HEK293 (cell line): Measurements from ENCODE around the gene TYSND1.

Experiments used
- CTCF ChIA-PET: fragments of 350-600 bp; formaldehyde crosslinking; extraction: SDS; loops from one replicate; lab custom pipeline; 2021; ENCODE audit warnings: antibody characterized with exemption; lab: Yijun Ruan, JAX
- POLR2A ChIA-PET: fragments of 300-600 bp; formaldehyde crosslinking; extraction: SDS; loops from one replicate; lab custom pipeline; 2020; ENCODE audit warnings: antibody characterized with exemption, inconsistent platforms; lab: Yijun Ruan, JAX
- H3K27ac ChIP-seq: fragments of 200-500 bp; sonication (Bioruptor generic); 2 replicates; pipeline ENCODE4 v1.5.1; 2014; ENCODE audit warnings: low read depth, low read length, control low read depth, inconsistent platforms; ENCODE audit errors: extremely low read depth
- H3K36me3 ChIP-seq, 2 experiments: fragments of 200-500 bp in 1 of 2; sonication (Bioruptor generic) in 1 of 2; 1 replicate in 1 of 2; 2 replicates in 1 of 2; pipeline ENCODE4 v1.5.1; 2014 to 2017; ENCODE audit warnings: inconsistent platforms in 2 of 2, low read length in 2 of 2; ENCODE audit not compliant: control insufficient read depth in 2 of 2, insufficient read depth in 1 of 2
- H3K4me1 ChIP-seq: fragments of 200-500 bp; sonication (Bioruptor generic); 2 replicates; pipeline ENCODE4 v1.5.1; 2014; ENCODE audit warnings: mild to moderate bottlenecking, low read length, inconsistent platforms; ENCODE audit not compliant: control insufficient read depth, insufficient read depth
- H3K4me3 ChIP-seq: 2 replicates; pipeline ENCODE4 v1.5.1; 2011; ENCODE audit warnings: low read depth, mild to moderate bottlenecking, control low read depth, low read length, moderate library complexity
- H3K9me3 ChIP-seq: fragments of 200-500 bp; sonication (Bioruptor generic); 2 replicates; pipeline ENCODE4 v1.5.1; 2014; ENCODE audit warnings: low read depth, low read length, inconsistent platforms; ENCODE audit not compliant: control insufficient read depth, insufficient read depth
- BCL11A ChIP-seq: fragments of 450-650 bp; formaldehyde crosslinking; IDR thresholded peaks from 2 replicates; pipeline ENCODE4 v1.5.1; 2016; ENCODE audit warnings: low read depth, missing biosample characterization, missing genetic modification characterization
- GLI4 ChIP-seq: fragments of 450-650 bp; formaldehyde crosslinking; IDR thresholded peaks from 2 replicates; pipeline ENCODE4 v1.5.1; 2016; ENCODE audit warnings: missing biosample characterization, missing genetic modification characterization
- KLF7 ChIP-seq: fragments of 450-650 bp; formaldehyde crosslinking; IDR thresholded peaks from 2 replicates; pipeline ENCODE4 v1.5.1; 2016; ENCODE audit warnings: missing biosample characterization, missing genetic modification characterization, borderline replicate concordance
- SALL2 ChIP-seq: fragments of 450-650 bp; formaldehyde crosslinking; IDR thresholded peaks from 2 replicates; pipeline ENCODE4 v1.5.0; 2017; ENCODE audit warnings: missing biosample characterization, mild to moderate bottlenecking, missing genetic modification characterization, borderline replicate concordance
- SETDB1 ChIP-seq: IDR thresholded peaks from one replicate; pipeline ENCODE4 v1.6.1; 2017; ENCODE audit warnings: mild to moderate bottlenecking, low read length, moderate library complexity, mixed read lengths; ENCODE audit not compliant: insufficient read length
- ZNF112 ChIP-seq: fragments of 450-650 bp; formaldehyde crosslinking; IDR thresholded peaks from 2 replicates; pipeline ENCODE4 v1.5.0; 2017; ENCODE audit warnings: missing biosample characterization, missing genetic modification characterization
- ZNF132 ChIP-seq: fragments of 450-650 bp; formaldehyde crosslinking; IDR thresholded peaks from 2 replicates; pipeline ENCODE4 v1.5.1; 2017; ENCODE audit warnings: missing biosample characterization, missing genetic modification characterization, borderline replicate concordance
- ZNF19 ChIP-seq: fragments of 450-650 bp; formaldehyde crosslinking; IDR thresholded peaks from 2 replicates; pipeline ENCODE4; 2016; ENCODE audit warnings: missing biosample characterization, missing genetic modification characterization, low read depth
- ZNF266 ChIP-seq: fragments of 450-650 bp; formaldehyde crosslinking; IDR thresholded peaks from 2 replicates; pipeline ENCODE4 v1.5.1; 2016; ENCODE audit warnings: missing biosample characterization, missing genetic modification characterization, low read depth
- ZNF292 ChIP-seq: fragments of 450-650 bp; formaldehyde crosslinking; IDR thresholded peaks from 2 replicates; pipeline ENCODE4 v1.5.1; 2016; ENCODE audit warnings: low read depth, missing biosample characterization, missing genetic modification characterization, borderline replicate concordance
- ZNF302 ChIP-seq: fragments of 450-650 bp; formaldehyde crosslinking; IDR thresholded peaks from 2 replicates; pipeline ENCODE4 v1.5.1; 2016; ENCODE audit warnings: missing biosample characterization, missing genetic modification characterization, low read depth
- ZNF311 ChIP-seq: fragments of 450-650 bp; formaldehyde crosslinking; IDR thresholded peaks from 2 replicates; pipeline ENCODE4 v1.5.1; 2017; ENCODE audit warnings: missing biosample characterization, missing genetic modification characterization, borderline replicate concordance
- ZNF335 ChIP-seq: fragments of 450-650 bp; formaldehyde crosslinking; conservative IDR thresholded peaks from 2 replicates; pipeline ENCODE4 v1.5.1; 2016; ENCODE audit warnings: missing biosample characterization, missing genetic modification characterization
- ZNF354C ChIP-seq: fragments of 450-650 bp; formaldehyde crosslinking; IDR thresholded peaks from 2 replicates; pipeline ENCODE4 v1.5.1; 2016; ENCODE audit warnings: missing biosample characterization, missing genetic modification characterization, low read depth, borderline replicate concordance
- ZNF404 ChIP-seq: fragments of 450-650 bp; formaldehyde crosslinking; IDR thresholded peaks from 2 replicates; pipeline ENCODE4 v1.5.1; 2017; ENCODE audit warnings: missing biosample characterization, missing genetic modification characterization
- ZNF473 ChIP-seq: fragments of 450-650 bp; formaldehyde crosslinking; IDR thresholded peaks from 2 replicates; pipeline ENCODE4 v1.5.1; 2017; ENCODE audit warnings: missing biosample characterization, missing genetic modification characterization
- ZNF501 ChIP-seq: fragments of 450-650 bp; formaldehyde crosslinking; IDR thresholded peaks from 2 replicates; pipeline ENCODE4 v1.5.1; 2016; ENCODE audit warnings: missing biosample characterization, missing genetic modification characterization
- ZNF514 ChIP-seq: fragments of 450-650 bp; formaldehyde crosslinking; IDR thresholded peaks from 2 replicates; pipeline ENCODE4 v1.5.1; 2016; ENCODE audit warnings: missing biosample characterization, missing genetic modification characterization
- ZNF548 ChIP-seq: fragments of 450-650 bp; formaldehyde crosslinking; IDR thresholded peaks from 2 replicates; pipeline ENCODE4 v1.5.1; 2016; ENCODE audit warnings: missing biosample characterization, missing genetic modification characterization
- ZNF585B ChIP-seq: fragments of 450-650 bp; formaldehyde crosslinking; IDR thresholded peaks from 2 replicates; pipeline ENCODE4 v1.5.1; 2016; ENCODE audit warnings: missing biosample characterization, missing genetic modification characterization
- ZNF623 ChIP-seq: fragments of 450-650 bp; formaldehyde crosslinking; IDR thresholded peaks from 2 replicates; pipeline ENCODE4 v1.5.1; 2016; ENCODE audit warnings: missing biosample characterization, missing genetic modification characterization
- ZNF677 ChIP-seq: fragments of 450-650 bp; IDR thresholded peaks from 2 replicates; pipeline ENCODE4 v1.5.0; 2018; ENCODE audit warnings: missing biosample characterization, mild to moderate bottlenecking, missing genetic modification characterization, moderate library complexity
- ZNF768 ChIP-seq: fragments of 450-650 bp; formaldehyde crosslinking; IDR thresholded peaks from 2 replicates; pipeline ENCODE4 v1.5.1; 2018; ENCODE audit warnings: missing biosample characterization, mild to moderate bottlenecking, missing genetic modification characterization
- TF ChIP-seq, protein P1 (sequence below): sonication (generic); formaldehyde crosslinking; IDR thresholded peaks from 2 replicates; pipeline ENCODE4 v1.8.1; 2022; ENCODE audit warnings: mild to moderate bottlenecking, moderate library complexity, missing genetic modification reagents
- TF ChIP-seq, protein P2 (sequence below): fragments of 450-650 bp; formaldehyde crosslinking; IDR thresholded peaks from 2 replicates; pipeline ENCODE4 v1.5.1; 2016; ENCODE audit warnings: missing biosample characterization, missing genetic modification characterization, low read depth
- TF ChIP-seq, protein P3 (sequence below): fragments of 450-650 bp; formaldehyde crosslinking; IDR thresholded peaks from 2 replicates; pipeline ENCODE4 v1.5.1; 2016; ENCODE audit warnings: missing biosample characterization, missing genetic modification characterization
- TF ChIP-seq, protein P4 (sequence below): fragments of 450-650 bp; formaldehyde crosslinking; IDR thresholded peaks from 2 replicates; pipeline ENCODE4 v1.5.1; 2016; ENCODE audit warnings: missing biosample characterization, missing genetic modification characterization
- TF ChIP-seq, protein P5 (sequence below): fragments of 450-650 bp; formaldehyde crosslinking; IDR thresholded peaks from 2 replicates; pipeline ENCODE4 v1.5.1; 2016; ENCODE audit warnings: missing biosample characterization, missing genetic modification characterization
- TF ChIP-seq, protein P6 (sequence below): fragments of 450-650 bp; formaldehyde crosslinking; IDR thresholded peaks from 2 replicates; pipeline ENCODE4 v1.5.1; 2017; ENCODE audit warnings: missing biosample characterization, missing genetic modification characterization

Gene TYSND1

DNA sequence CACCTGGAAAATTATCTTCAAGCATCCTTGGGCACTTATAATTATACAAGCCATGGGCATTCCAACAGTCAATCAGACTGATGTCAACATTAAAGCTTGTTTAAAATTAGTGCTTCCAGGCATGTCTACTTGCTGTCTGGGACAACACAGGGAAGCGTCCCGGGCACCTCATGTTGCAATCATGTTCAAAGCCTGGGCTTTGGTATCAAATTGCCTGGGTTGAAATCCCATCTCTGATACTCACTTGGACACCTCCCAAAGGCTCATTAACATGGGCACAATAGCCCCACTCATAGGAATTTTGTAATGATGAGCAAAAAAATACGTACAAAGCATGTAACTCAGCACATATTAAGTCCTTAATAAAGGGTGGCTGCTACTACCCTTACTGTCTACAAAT, 28.3 kb downstream of the TYSND1 start:
- H3K27ac ChIP-seq, result no peak overlapping the region
- ChIA-PET CTCF (interaction anchor here (0.6 to 5.0 kb wide), 10 partner anchors 8 to 655 kb away, joined by 3 to 63 read pairs (median 4); partner anchors contain the start of gene TYSND1), POLR2A (interaction anchor here (0.6 to 0.7 kb wide), 2 partner anchors 28 to 52 kb away, joined by 3 to 5 read pairs; partner anchors contain the start of genes SAR1A and TYSND1)
- no peaks in the 10 kb centered on the region for H3K9me3 ChIP-seq
- peaks cover 2 to 14% of the 10 kb centered on the region in 2 experiments; a peak in 2 of 3 replicates for H3K36me3 ChIP-seq
- TF ChIP-seq ZNF501 (tag by site-specific recombination) (no peak), ZNF768 (tag by site-specific recombination) (no peak), ZNF548 (no peak), BCL11A (tag by site-specific recombination) (no peak), ZNF514 (no peak), ZNF677 (tag by site-specific recombination) (no peak), ZNF311 (tag by site-specific recombination) (no peak), SETDB1 (no peak), ZNF473 (tag by site-specific recombination) (no peak), ZNF354C (no peak), ZNF335 (no peak), SALL2 (tag by site-specific recombination) (no peak), ZNF132 (no peak), ZNF112 (tag by site-specific recombination) (no peak), ZNF302 (no peak)
- TF ChIP-seq, protein P1, sequence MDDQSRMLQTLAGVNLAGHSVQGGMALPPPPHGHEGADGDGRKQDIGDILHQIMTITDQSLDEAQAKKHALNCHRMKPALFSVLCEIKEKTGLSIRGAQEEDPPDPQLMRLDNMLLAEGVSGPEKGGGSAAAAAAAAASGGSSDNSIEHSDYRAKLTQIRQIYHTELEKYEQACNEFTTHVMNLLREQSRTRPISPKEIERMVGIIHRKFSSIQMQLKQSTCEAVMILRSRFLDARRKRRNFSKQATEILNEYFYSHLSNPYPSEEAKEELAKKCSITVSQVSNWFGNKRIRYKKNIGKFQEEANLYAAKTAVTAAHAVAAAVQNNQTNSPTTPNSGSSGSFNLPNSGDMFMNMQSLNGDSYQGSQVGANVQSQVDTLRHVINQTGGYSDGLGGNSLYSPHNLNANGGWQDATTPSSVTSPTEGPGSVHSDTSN (CRISPR knock-in tag), result no peak
- TF ChIP-seq, protein P2, sequence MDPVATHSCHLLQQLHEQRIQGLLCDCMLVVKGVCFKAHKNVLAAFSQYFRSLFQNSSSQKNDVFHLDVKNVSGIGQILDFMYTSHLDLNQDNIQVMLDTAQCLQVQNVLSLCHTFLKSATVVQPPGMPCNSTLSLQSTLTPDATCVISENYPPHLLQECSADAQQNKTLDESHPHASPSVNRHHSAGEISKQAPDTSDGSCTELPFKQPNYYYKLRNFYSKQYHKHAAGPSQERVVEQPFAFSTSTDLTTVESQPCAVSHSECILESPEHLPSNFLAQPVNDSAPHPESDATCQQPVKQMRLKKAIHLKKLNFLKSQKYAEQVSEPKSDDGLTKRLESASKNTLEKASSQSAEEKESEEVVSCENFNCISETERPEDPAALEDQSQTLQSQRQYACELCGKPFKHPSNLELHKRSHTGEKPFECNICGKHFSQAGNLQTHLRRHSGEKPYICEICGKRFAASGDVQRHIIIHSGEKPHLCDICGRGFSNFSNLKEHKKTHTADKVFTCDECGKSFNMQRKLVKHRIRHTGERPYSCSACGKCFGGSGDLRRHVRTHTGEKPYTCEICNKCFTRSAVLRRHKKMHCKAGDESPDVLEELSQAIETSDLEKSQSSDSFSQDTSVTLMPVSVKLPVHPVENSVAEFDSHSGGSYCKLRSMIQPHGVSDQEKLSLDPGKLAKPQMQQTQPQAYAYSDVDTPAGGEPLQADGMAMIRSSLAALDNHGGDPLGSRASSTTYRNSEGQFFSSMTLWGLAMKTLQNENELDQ (tag by site-specific recombination), result no peak
- TF ChIP-seq, protein P3, sequence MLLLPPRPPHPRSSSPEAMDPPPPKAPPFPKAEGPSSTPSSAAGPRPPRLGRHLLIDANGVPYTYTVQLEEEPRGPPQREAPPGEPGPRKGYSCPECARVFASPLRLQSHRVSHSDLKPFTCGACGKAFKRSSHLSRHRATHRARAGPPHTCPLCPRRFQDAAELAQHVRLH (tag by site-specific recombination), result no peak
- no peak overlapping the region for H3K4me3 ChIP-seq
- H3K4me1 ChIP-seq, result no peaks in the 10 kb centered on the region; the same call in 1 of the 2 replicates

DNA sequence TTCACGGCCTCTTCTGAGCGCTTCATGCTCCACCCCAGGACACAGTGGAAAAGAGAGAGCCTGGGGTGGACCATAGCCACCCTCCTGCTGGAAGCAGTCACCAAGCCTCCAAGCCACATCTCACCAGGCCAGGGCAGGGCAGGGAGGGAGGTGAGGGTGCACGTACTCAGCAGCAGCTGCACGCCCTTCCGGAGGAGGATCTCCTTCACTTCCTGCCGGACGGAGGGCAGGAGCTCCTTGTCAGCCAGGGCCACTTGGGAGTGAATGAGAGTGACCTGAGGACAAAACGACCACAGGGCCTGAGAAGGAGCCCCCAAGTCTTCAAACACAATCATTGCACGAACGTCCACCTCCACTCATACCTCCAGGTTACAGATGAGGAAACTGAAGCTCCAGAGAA, 28.9 kb downstream of the TYSND1 start:
- ChIA-PET CTCF (interaction anchor here (0.6 to 5.0 kb wide), 13 partner anchors 9 to 345 kb away, joined by 3 to 63 read pairs (median 6); partner anchors contain the start of gene TYSND1), POLR2A (interaction anchor here (0.6 kb wide), 1 partner anchor 53 kb away, joined by 3 read pairs; the partner anchor contains the start of gene SAR1A)
- Histone ChIP-seq H3K9me3 (no peaks in the 10 kb centered on the region), H3K4me3 (no peak overlapping the region), H3K27ac (no peak overlapping the region), H3K36me3 (peaks cover 3 to 14% of the 10 kb centered on the region in 2 experiments; a peak in 2 of 3 replicates), H3K4me1 (no peaks in the 10 kb centered on the region; the same call in 1 of the 2 replicates)
- no peak for TF ChIP-seq ZNF266 (tag by site-specific recombination)
- no peak for TF ChIP-seq ZNF585B
- TF ChIP-seq ZNF19, result no peak
- TF ChIP-seq, protein P4, sequence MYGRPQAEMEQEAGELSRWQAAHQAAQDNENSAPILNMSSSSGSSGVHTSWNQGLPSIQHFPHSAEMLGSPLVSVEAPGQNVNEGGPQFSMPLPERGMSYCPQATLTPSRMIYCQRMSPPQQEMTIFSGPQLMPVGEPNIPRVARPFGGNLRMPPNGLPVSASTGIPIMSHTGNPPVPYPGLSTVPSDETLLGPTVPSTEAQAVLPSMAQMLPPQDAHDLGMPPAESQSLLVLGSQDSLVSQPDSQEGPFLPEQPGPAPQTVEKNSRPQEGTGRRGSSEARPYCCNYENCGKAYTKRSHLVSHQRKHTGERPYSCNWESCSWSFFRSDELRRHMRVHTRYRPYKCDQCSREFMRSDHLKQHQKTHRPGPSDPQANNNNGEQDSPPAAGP (tag by site-specific recombination), result no peak
- TF ChIP-seq ZNF404 (tag by site-specific recombination), result no peak
- no peak for TF ChIP-seq ZNF292 (tag by site-specific recombination)
- TF ChIP-seq GLI4 (tag by site-specific recombination), result no peak
- TF ChIP-seq KLF7 (tag by site-specific recombination), result no peak
- no peak for TF ChIP-seq ZNF623
- TF ChIP-seq, protein P5, sequence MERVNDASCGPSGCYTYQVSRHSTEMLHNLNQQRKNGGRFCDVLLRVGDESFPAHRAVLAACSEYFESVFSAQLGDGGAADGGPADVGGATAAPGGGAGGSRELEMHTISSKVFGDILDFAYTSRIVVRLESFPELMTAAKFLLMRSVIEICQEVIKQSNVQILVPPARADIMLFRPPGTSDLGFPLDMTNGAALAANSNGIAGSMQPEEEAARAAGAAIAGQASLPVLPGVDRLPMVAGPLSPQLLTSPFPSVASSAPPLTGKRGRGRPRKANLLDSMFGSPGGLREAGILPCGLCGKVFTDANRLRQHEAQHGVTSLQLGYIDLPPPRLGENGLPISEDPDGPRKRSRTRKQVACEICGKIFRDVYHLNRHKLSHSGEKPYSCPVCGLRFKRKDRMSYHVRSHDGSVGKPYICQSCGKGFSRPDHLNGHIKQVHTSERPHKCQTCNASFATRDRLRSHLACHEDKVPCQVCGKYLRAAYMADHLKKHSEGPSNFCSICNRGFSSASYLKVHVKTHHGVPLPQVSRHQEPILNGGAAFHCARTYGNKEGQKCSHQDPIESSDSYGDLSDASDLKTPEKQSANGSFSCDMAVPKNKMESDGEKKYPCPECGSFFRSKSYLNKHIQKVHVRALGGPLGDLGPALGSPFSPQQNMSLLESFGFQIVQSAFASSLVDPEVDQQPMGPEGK (tag by site-specific recombination), result no peak
- TF ChIP-seq, protein P6, sequence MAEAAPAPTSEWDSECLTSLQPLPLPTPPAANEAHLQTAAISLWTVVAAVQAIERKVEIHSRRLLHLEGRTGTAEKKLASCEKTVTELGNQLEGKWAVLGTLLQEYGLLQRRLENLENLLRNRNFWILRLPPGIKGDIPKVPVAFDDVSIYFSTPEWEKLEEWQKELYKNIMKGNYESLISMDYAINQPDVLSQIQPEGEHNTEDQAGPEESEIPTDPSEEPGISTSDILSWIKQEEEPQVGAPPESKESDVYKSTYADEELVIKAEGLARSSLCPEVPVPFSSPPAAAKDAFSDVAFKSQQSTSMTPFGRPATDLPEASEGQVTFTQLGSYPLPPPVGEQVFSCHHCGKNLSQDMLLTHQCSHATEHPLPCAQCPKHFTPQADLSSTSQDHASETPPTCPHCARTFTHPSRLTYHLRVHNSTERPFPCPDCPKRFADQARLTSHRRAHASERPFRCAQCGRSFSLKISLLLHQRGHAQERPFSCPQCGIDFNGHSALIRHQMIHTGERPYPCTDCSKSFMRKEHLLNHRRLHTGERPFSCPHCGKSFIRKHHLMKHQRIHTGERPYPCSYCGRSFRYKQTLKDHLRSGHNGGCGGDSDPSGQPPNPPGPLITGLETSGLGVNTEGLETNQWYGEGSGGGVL, result no peak
